ES-I3 (cell line): ENCODE results near the gene RFC5.
"Not testable (repeated sequence)": the region's sequence is repeated elsewhere in the genome, so short reads cannot be mapped to it uniquely, and the experiment has no call there.

Experiments
- H3K36me3 ChIP-seq: 2 replicates; pipeline ENCODE4 v1.6.1; 2013; ENCODE audit warnings: mild to moderate bottlenecking, low read length, control low read depth, moderate library complexity; ENCODE audit not compliant: insufficient read depth
- H3K4me1 ChIP-seq: 2 replicates; pipeline ENCODE4 v1.6.1; 2013; ENCODE audit warnings: mild to moderate bottlenecking, control low read depth, low read length; ENCODE audit not compliant: insufficient read depth
- H3K9ac ChIP-seq: 2 replicates; pipeline ENCODE4 v1.6.1; 2013; ENCODE audit warnings: low read depth, mild to moderate bottlenecking, low read length, moderate library complexity
- H3K9me3 ChIP-seq: 2 replicates; pipeline ENCODE4 v1.6.1; 2013; ENCODE audit warnings: mild to moderate bottlenecking, low read length, moderate library complexity; ENCODE audit not compliant: control insufficient read depth, insufficient read depth

Gene RFC5

GRCh38 chr12:117994551-117995438 lies 21.7 kb upstream of the RFC5 start:
- no peaks in the 10 kb centered on the region for H3K4me1 ChIP-seq
- H3K36me3 ChIP-seq: no peaks in the 10 kb centered on the region
- H3K9ac ChIP-seq: no peak overlapping the region
- no peaks in the 10 kb centered on the region for H3K9me3 ChIP-seq

- Histone ChIP-seq H3K9me3 (no peaks in the 10 kb centered on the region), H3K4me1 (no peaks in the 10 kb centered on the region)
Observed at GRCh38 chr12:117998719-117999118, 17.8 kb upstream of the RFC5 start.

GRCh38 chr12:117999806-118000205 lies 16.7 kb upstream of the RFC5 start:
- H3K9ac ChIP-seq, H3K36me3 ChIP-seq, H3K4me1 ChIP-seq, H3K9me3 ChIP-seq: not testable (repeated sequence)

More at GRCh38 chr12:117998719-117999118, 17.8 kb upstream of the RFC5 start:
- no peak overlapping the region for H3K9ac ChIP-seq
- H3K36me3 ChIP-seq: no peaks in the 10 kb centered on the region

GRCh38 chr12:118010903-118011302 lies 5.6 kb upstream of the RFC5 start:
- no peaks in the 10 kb centered on the region for H3K4me1 ChIP-seq
- no peaks in the 10 kb centered on the region for H3K36me3 ChIP-seq
- no peak overlapping the region for H3K9ac ChIP-seq
- no peaks in the 10 kb centered on the region for H3K9me3 ChIP-seq

- no peaks in the 10 kb centered on the region for H3K9me3 ChIP-seq
- no peak overlapping the region for H3K9ac ChIP-seq
- no peaks in the 10 kb centered on the region for H3K36me3 ChIP-seq
- no peaks in the 10 kb centered on the region for H3K4me1 ChIP-seq
Observed at GRCh38 chr12:118011377-118011776, 5.1 kb upstream of the RFC5 start.

GRCh38 chr12:118011961-118012360 lies 4.5 kb upstream of the RFC5 start:
- Histone ChIP-seq H3K36me3 (no peaks in the 10 kb centered on the region), H3K4me1 (no peaks in the 10 kb centered on the region), H3K9ac (no peak overlapping the region), H3K9me3 (no peaks in the 10 kb centered on the region)

- no peaks in the 10 kb centered on the region for H3K4me1 ChIP-seq
- H3K36me3 ChIP-seq: peaks cover 2% of the 10 kb centered on the region; the same call in 1 of the 2 replicates
- no peaks in the 10 kb centered on the region for H3K9me3 ChIP-seq
- H3K9ac ChIP-seq: no peak overlapping the region
Observed at GRCh38 chr12:118013283-118013682, 3.2 kb upstream of the RFC5 start.

GRCh38 chr12:118015306-118015705 lies 1.2 kb upstream of the RFC5 start:
- peaks cover 14% of the 10 kb centered on the region; the same call in 1 of the 2 replicates for H3K36me3 ChIP-seq
- no peaks in the 10 kb centered on the region for H3K4me1 ChIP-seq
- no peaks in the 10 kb centered on the region for H3K9me3 ChIP-seq
- H3K9ac ChIP-seq: no peak overlapping the region

- H3K9ac ChIP-seq: peak overlapping the region; percentile 8; the same call in 1 of the 2 replicates
- no peaks in the 10 kb centered on the region for H3K9me3 ChIP-seq
- H3K4me1 ChIP-seq: no peaks in the 10 kb centered on the region
- H3K36me3 ChIP-seq: peaks cover 18% of the 10 kb centered on the region; the same call in 1 of the 2 replicates
Observed at GRCh38 chr12:118015944-118016343, 559 bp upstream of the RFC5 start.

GRCh38 chr12:118017926-118018325 lies 1.4 kb downstream of the RFC5 start:
- Histone ChIP-seq H3K4me1 (no peaks in the 10 kb centered on the region), H3K9me3 (no peaks in the 10 kb centered on the region), H3K36me3 (peaks cover 20% of the 10 kb centered on the region; the same call in 1 of the 2 replicates), H3K9ac (peak overlapping the region; percentile 86)

- H3K36me3 ChIP-seq: peaks cover 22% of the 10 kb centered on the region; the same call in 1 of the 2 replicates
- no peaks in the 10 kb centered on the region for H3K4me1 ChIP-seq
- no peak overlapping the region for H3K9ac ChIP-seq
- H3K9me3 ChIP-seq: no peaks in the 10 kb centered on the region
Observed at GRCh38 chr12:118020036-118020435, 3.5 kb downstream of the RFC5 start.

- not testable (repeated sequence) for H3K9ac ChIP-seq, H3K9me3 ChIP-seq, H3K4me1 ChIP-seq
- peaks cover 36% of the 10 kb centered on the region; the same call in 1 of the 2 replicates for H3K36me3 ChIP-seq
Observed at GRCh38 chr12:118022097-118022727, 5.7 kb downstream of the RFC5 start.

GRCh38 chr12:118022728-118023109 lies 6.2 kb downstream of the RFC5 start:
- Histone ChIP-seq H3K9ac (no peak overlapping the region), H3K9me3 (no peaks in the 10 kb centered on the region), H3K4me1 (no peaks in the 10 kb centered on the region), H3K36me3 (peaks cover 36% of the 10 kb centered on the region; the same call in 1 of the 2 replicates)

GRCh38 chr12:118023301-118023860 lies 6.9 kb downstream of the RFC5 start:
- H3K9me3 ChIP-seq: no peaks in the 10 kb centered on the region
- no peak overlapping the region for H3K9ac ChIP-seq
- H3K4me1 ChIP-seq: no peaks in the 10 kb centered on the region
- peaks cover 35% of the 10 kb centered on the region; the same call in 1 of the 2 replicates for H3K36me3 ChIP-seq
